ENCODE data around the gene CDNF. TPM values are rescaled to one million over a fixed set of nuclear protein-coding genes. Genes with fewer than 3 reads are reported as not detected.

CDNF gene
- total RNA-seq, 1 donor from 2014 or later, result 0.61 TPM

GRCh38 chr10:14782691-14783363, 55.0 kb downstream of the CDNF start:
- no peak for DNase-seq
- intact Hi-C loops (cut with DNase I), result no loop called here
- H3K27me3 ChIP-seq, result no peaks in the 10 kb centered on the region
- no peak overlapping the region for H3K27ac ChIP-seq
- no peak overlapping the region for H3K4me3 ChIP-seq
- H3K9me3 ChIP-seq, result no peaks in the 10 kb centered on the region
- peaks cover 10% of the 10 kb centered on the region for H3K4me1 ChIP-seq
- TF ChIP-seq CTCF (IDR thresholded peaks at IDR 0.05), result no peak
- peak; percentile 60 for ATAC-seq
- no peaks in the 10 kb centered on the region for H3K36me3 ChIP-seq

- no peak for TF ChIP-seq CTCF (IDR thresholded peaks at IDR 0.05)
- H3K4me3 ChIP-seq, result no peak overlapping the region
- no peaks in the 10 kb centered on the region for H3K36me3 ChIP-seq
- no peaks in the 10 kb centered on the region for H3K27me3 ChIP-seq
- no peak overlapping the region for H3K27ac ChIP-seq
- H3K9me3 ChIP-seq, result no peaks in the 10 kb centered on the region
- peaks cover 10% of the 10 kb centered on the region for H3K4me1 ChIP-seq
- ATAC-seq, result no peak
- DNase-seq, result no peak
- intact Hi-C loops (cut with DNase I), result no loop called here
Observed at GRCh38 chr10:14781763-14782162, 56.1 kb downstream of the CDNF start.

- ATAC-seq, result peak; percentile 44
Observed at GRCh38 chr10:14779001-14779651, 58.7 kb downstream of the CDNF start.

GRCh38 chr10:14776546-14776945, 61.3 kb downstream of the CDNF start:
- no peaks in the 10 kb centered on the region for H3K9me3 ChIP-seq
- H3K4me1 ChIP-seq, result peaks cover 10% of the 10 kb centered on the region
- DNase-seq, result no peak

More at GRCh38 chr10:14779001-14779651, 58.7 kb downstream of the CDNF start:
- intact Hi-C loops (cut with DNase I), result no loop called here
- Histone ChIP-seq H3K36me3 (no peaks in the 10 kb centered on the region), H3K9me3 (no peaks in the 10 kb centered on the region), H3K4me1 (peaks cover 10% of the 10 kb centered on the region), H3K4me3 (no peak overlapping the region), H3K27me3 (no peaks in the 10 kb centered on the region), H3K27ac (no peak overlapping the region)
- no peak for TF ChIP-seq CTCF (IDR thresholded peaks at IDR 0.05)
- DNase-seq, result no peak

GRCh38 chr10:14775656-14776055, 62.2 kb downstream of the CDNF start:
- H3K27ac ChIP-seq, result no peak overlapping the region

More at GRCh38 chr10:14776546-14776945, 61.3 kb downstream of the CDNF start:
- H3K4me3 ChIP-seq, result no peak overlapping the region
- TF ChIP-seq CTCF (IDR thresholded peaks at IDR 0.05), result no peak
- no peak for ATAC-seq
- H3K27ac ChIP-seq, result no peak overlapping the region
- H3K27me3 ChIP-seq, result no peaks in the 10 kb centered on the region
- no peaks in the 10 kb centered on the region for H3K36me3 ChIP-seq
- intact Hi-C loops (cut with DNase I), result no loop called here

More at GRCh38 chr10:14775656-14776055, 62.2 kb downstream of the CDNF start:
- intact Hi-C loops (cut with DNase I), result no loop called here
- Histone ChIP-seq H3K36me3 (no peaks in the 10 kb centered on the region), H3K4me3 (no peak overlapping the region), H3K27me3 (no peaks in the 10 kb centered on the region), H3K9me3 (no peaks in the 10 kb centered on the region), H3K4me1 (peaks cover 10% of the 10 kb centered on the region)
- DNase-seq (no peak), ATAC-seq (no peak)
- TF ChIP-seq CTCF (IDR thresholded peaks at IDR 0.05), result no peak
